CD4-positive, alpha-beta T cell (primary cell): Measurements from ENCODE around the gene ADNP2. TPM values are rescaled to one million over a fixed set of nuclear protein-coding genes. Genes with fewer than 3 reads are reported as not detected.

ENCODE experiments used
- ATAC-seq: fragments of 200-7000 bp; cut with Tn5 transposase; one replicate; pipeline ENCODE4 v1.10.0; 2022; ENCODE audit warnings: mild to moderate bottlenecking; ENCODE audit not compliant: poor library complexity
- CTCF ChIA-PET: fragments of 350-600 bp; sonication (Branson Sonifier 250); formaldehyde crosslinking; loops from one replicate; lab custom pipeline; 2021; ENCODE audit warnings: antibody characterized with exemption, inconsistent platforms; lab: Charles Lee
- POLR2A ChIA-PET: fragments of 350-600 bp; sonication (Branson Sonifier 250); formaldehyde crosslinking; loops from one replicate; lab custom pipeline; 2021; ENCODE audit warnings: antibody characterized with exemption, inconsistent platforms; lab: Charles Lee
- DNase-seq, 14 experiments: peaks; one replicate each; pipeline ENCODE4 v3.0.0-alpha.2; 2013 to 2020; ENCODE audit warnings: mixed read lengths in 2 of 14
- H3K27ac ChIP-seq, 2 donors: one replicate each; pipeline versions ENCODE4 v1.5.1 to v1.7.0; 2013; ENCODE audit warnings: low read length in 2 of 2, low read depth in 1 of 2, mild to moderate bottlenecking in 1 of 2
- H3K27me3 ChIP-seq, 2 experiments: 1 replicate in 1 of 2; 2 replicates in 1 of 2; pipeline versions ENCODE4 v1.6.1 to v1.7.0; 2013; ENCODE audit warnings: low read length in 2 of 2, control low read depth in 1 of 2, mild to moderate bottlenecking in 1 of 2, moderate library complexity in 1 of 2; ENCODE audit not compliant: insufficient read depth in 2 of 2, control insufficient read depth in 1 of 2
- H3K36me3 ChIP-seq: one replicate; pipeline ENCODE4 v1.6.1; 2013; ENCODE audit warnings: low read length, control low read depth; ENCODE audit not compliant: insufficient read depth
- H3K4me1 ChIP-seq: one replicate; pipeline ENCODE4 v1.6.1; 2013; ENCODE audit warnings: low read length, control low read depth; ENCODE audit not compliant: insufficient read depth
- H3K4me3 ChIP-seq: one replicate; pipeline ENCODE4 v1.5.1; 2013; ENCODE audit warnings: mild to moderate bottlenecking, low read length, moderate library complexity
- H3K9me3 ChIP-seq, 2 experiments: 1 replicate in 1 of 2; 2 replicates in 1 of 2; pipeline versions ENCODE4 v1.6.1 to v1.7.0; 2013; ENCODE audit warnings: low read length in 2 of 2, mild to moderate bottlenecking in 2 of 2, control low read depth in 1 of 2, moderate library complexity in 1 of 2; ENCODE audit not compliant: control insufficient read depth in 1 of 2, insufficient read depth in 1 of 2
- H3K27ac Mint-ChIP-seq: one replicate; pipeline ENCODE4 v1.8.0; 2020; ENCODE audit warnings: mixed read lengths
- H3K27me3 Mint-ChIP-seq: one replicate; pipeline ENCODE4 v1.8.0; 2021; ENCODE audit warnings: mixed read lengths
- H3K36me3 Mint-ChIP-seq: one replicate; pipeline ENCODE4 v1.8.0; 2021; ENCODE audit warnings: low read depth, mixed read lengths
- H3K4me1 Mint-ChIP-seq: one replicate; pipeline ENCODE4 v1.8.0; 2021; ENCODE audit warnings: low read depth, mixed read lengths
- H3K4me3 Mint-ChIP-seq: one replicate; pipeline ENCODE4 v1.8.0; 2020; ENCODE audit warnings: mild to moderate bottlenecking, mixed read lengths
- H3K9me3 Mint-ChIP-seq: one replicate; pipeline ENCODE4 v1.8.0; 2020; ENCODE audit warnings: mixed read lengths
- intact Hi-C, 2 experiments: fragments of 100-400 bp; cut with DNase I in 1 of 2; cut with micrococcal nuclease in 1 of 2; formaldehyde crosslinking; loops; one replicate each; pipeline versions ENCODE4 v1.15.1 to v1.9.0; 2023 to 2025; cut with DNase I, micrococcal nuclease
- total RNA-seq, 174 experiments: library from RNA in 2 of 174; stranded (reverse) in 2 of 174; gene quantifications; one replicate each; pipeline ENCODE4 v1.2.3 and lab custom pipeline; 2021 to 2026
- TF ChIP-seq, protein P1 (sequence below): fragments of 200-600 bp; IDR thresholded peaks from one replicate; pipeline ENCODE4 v1.8.0; 2022; ENCODE audit warnings: antibody characterized with exemption, mild to moderate bottlenecking

ADNP2 gene
- total RNA-seq, 2 experiments from 2014 or later, result 61.0 to 61.5 TPM

DNA sequence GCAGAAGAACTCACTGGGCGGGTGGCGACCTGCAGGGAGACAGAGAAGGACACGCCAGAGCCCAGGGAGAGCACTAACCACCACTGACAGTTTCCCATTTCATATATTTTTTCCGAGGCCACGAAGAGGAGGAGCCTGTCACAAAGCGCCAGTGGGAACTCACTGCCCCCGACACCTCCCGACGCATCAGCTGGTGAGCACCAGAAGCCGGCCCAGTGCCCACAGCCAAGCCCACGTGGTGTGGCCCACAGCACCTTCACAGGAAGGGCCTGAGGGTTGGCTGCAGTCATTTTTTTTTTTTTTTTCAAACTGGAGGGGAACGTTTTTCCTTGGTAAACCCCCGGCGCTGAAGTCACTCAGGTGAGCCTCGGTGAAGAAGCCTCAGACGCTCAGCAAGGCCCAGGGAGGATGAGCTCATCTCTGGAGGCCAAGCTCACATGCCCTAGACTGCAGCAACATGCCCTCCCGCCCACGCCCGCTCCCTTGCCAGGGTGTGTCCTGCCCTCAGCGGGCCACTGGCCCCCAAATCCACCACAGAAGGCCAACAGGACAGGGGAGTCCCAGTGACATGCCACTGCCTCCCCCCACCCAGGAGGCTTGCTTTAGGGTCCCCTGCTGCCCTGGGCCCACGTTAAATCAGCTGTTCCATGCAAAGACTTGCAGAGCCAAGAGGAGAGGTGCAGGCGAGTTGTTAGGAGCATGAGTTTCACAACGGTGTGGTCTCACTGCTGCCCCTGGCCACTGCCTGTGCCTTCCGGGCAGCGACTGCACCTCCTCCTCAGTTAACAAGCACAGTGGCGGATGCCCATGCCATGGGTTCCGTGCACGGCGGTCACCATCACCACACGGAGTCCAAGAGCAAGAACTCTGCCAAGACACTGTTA, 70.1 kb downstream of the ADNP2 start:
- TF ChIP-seq, protein P1, sequence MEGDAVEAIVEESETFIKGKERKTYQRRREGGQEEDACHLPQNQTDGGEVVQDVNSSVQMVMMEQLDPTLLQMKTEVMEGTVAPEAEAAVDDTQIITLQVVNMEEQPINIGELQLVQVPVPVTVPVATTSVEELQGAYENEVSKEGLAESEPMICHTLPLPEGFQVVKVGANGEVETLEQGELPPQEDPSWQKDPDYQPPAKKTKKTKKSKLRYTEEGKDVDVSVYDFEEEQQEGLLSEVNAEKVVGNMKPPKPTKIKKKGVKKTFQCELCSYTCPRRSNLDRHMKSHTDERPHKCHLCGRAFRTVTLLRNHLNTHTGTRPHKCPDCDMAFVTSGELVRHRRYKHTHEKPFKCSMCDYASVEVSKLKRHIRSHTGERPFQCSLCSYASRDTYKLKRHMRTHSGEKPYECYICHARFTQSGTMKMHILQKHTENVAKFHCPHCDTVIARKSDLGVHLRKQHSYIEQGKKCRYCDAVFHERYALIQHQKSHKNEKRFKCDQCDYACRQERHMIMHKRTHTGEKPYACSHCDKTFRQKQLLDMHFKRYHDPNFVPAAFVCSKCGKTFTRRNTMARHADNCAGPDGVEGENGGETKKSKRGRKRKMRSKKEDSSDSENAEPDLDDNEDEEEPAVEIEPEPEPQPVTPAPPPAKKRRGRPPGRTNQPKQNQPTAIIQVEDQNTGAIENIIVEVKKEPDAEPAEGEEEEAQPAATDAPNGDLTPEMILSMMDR, result no peak

DNA sequence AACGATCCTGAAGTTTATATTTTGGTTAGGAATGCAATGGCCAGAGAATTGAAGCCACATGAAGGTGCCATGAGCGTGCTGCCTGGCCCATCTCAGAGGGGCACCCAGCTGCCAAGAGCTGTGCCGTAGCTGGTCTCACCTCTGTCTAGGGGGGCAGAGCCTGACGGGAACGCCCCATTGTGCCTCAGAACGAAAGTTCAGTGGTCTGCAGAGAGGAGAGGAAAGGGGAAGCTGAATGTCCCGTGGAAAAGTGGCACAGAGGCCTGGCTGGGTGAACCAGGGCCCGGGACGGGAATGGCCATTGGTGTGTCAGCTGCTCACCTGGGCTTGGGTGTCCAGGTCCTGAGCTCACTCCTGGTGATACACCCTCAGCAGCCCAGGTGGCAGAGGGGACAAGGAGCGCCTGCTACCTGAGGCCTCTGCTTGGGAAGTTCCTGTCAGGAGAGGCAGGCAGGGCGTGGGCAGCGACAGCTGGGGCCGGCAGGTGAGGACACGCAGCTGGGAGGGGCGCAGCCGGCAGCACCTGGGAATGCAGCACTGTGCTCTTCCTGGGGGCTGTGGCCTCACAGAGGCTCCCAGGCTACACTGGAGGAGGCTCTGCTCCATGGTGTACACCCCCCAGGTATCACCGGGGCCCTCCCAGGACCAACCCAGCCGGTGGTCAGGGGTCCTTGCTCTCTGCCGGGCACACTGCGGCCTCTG, 70.9 kb downstream of the ADNP2 start:
- CTCF ChIA-PET, result no interaction called here
- no peak overlapping the region for H3K27ac Mint-ChIP-seq
- intact Hi-C loops, result no loop called here
- ATAC-seq (no peak), DNase-seq (no peak)
- H3K4me1 ChIP-seq, result peaks cover 10% of the 10 kb centered on the region
- H3K9me3 ChIP-seq, result no peaks in the 10 kb centered on the region
- POLR2A ChIA-PET, result no interaction called here
- H3K27ac ChIP-seq, result no peak overlapping the region
- H3K4me3 ChIP-seq, result no peak overlapping the region
- TF ChIP-seq, protein P1, result no peak
- peaks cover 22% of the 10 kb centered on the region for H3K27me3 Mint-ChIP-seq
- no peak overlapping the region for H3K4me3 Mint-ChIP-seq
- no peaks in the 10 kb centered on the region for H3K9me3 Mint-ChIP-seq
- no peaks in the 10 kb centered on the region for H3K36me3 ChIP-seq
- H3K36me3 Mint-ChIP-seq, result no peaks in the 10 kb centered on the region
- peaks cover 0 to 3% of the 10 kb centered on the region in 2 experiments for H3K27me3 ChIP-seq
- peaks cover 11% of the 10 kb centered on the region for H3K4me1 Mint-ChIP-seq

More for the DNA sequence above, 70.1 kb downstream of the ADNP2 start:
- Mint-ChIP-seq H3K27ac (no peak overlapping the region), H3K9me3 (no peaks in the 10 kb centered on the region), H3K27me3 (peaks cover 25% of the 10 kb centered on the region), H3K4me3 (no peak overlapping the region), H3K4me1 (peaks cover 13% of the 10 kb centered on the region), H3K36me3 (no peaks in the 10 kb centered on the region)
- ChIA-PET POLR2A (no interaction called here), CTCF (no interaction called here)
- intact Hi-C loops, result no loop called here
- ATAC-seq, result no peak
- Histone ChIP-seq H3K27me3 (peaks cover 0 to 3% of the 10 kb centered on the region in 2 experiments), H3K4me1 (peaks cover 18% of the 10 kb centered on the region), H3K27ac (no peak overlapping the region), H3K9me3 (no peaks in the 10 kb centered on the region), H3K36me3 (no peaks in the 10 kb centered on the region), H3K4me3 (no peak overlapping the region)
- DNase-seq, result no peak

GRCh38 chr18:80180778-80181564, 71.9 kb downstream of the ADNP2 start:
- H3K9me3 Mint-ChIP-seq, result no peaks in the 10 kb centered on the region
- no peak overlapping the region for H3K4me3 ChIP-seq
- ATAC-seq (no peak), DNase-seq (no peak)
- H3K27ac Mint-ChIP-seq, result no peak overlapping the region
- H3K27me3 Mint-ChIP-seq, result peaks cover 16% of the 10 kb centered on the region
- peaks cover 1% of the 10 kb centered on the region for H3K4me1 Mint-ChIP-seq
- ChIA-PET CTCF (no interaction called here), POLR2A (no interaction called here)
- intact Hi-C loops, result no loop called here
- H3K4me1 ChIP-seq, result peaks cover under 1% of the 10 kb centered on the region
- TF ChIP-seq, protein P1, result no peak
- H3K36me3 ChIP-seq, result no peaks in the 10 kb centered on the region
- no peak overlapping the region for H3K27ac ChIP-seq
- peaks cover 0 to 3% of the 10 kb centered on the region in 2 experiments for H3K27me3 ChIP-seq
- H3K9me3 ChIP-seq, result peaks cover 0 to 2% of the 10 kb centered on the region in 2 experiments
- H3K36me3 Mint-ChIP-seq, result no peaks in the 10 kb centered on the region
- no peak overlapping the region for H3K4me3 Mint-ChIP-seq
